GM23338 (cell line): Measurements from ENCODE around the gene L3MBTL4. TPM values are rescaled to one million over a fixed set of nuclear protein-coding genes. Genes with fewer than 3 reads are reported as not detected.

Source experiments
- ATAC-seq: fragments of 200-7000 bp; cut with Tn5 transposase; 3 replicates; pipeline ENCODE4 v1.9.1; 2020
- DNase-seq: peaks from one replicate; pipeline ENCODE4 v3.0.0-alpha.2; 2015; ENCODE audit warnings: low spot score
- H2AFZ ChIP-seq: fragments of 200-600 bp; sonication (generic); 2 replicates; pipeline ENCODE4 v1.8.0; 2016; ENCODE audit warnings: antibody characterized with exemption, mild to moderate bottlenecking, moderate library complexity
- H3F3A ChIP-seq: fragments of 200-600 bp; sonication (generic); replicated peaks from 2 replicates; pipeline ENCODE4 v1.8.0; 2017; ENCODE audit warnings: antibody characterized with exemption, mixed run types, low read depth
- H3K27ac ChIP-seq: fragments of 200-600 bp; sonication (generic); 2 replicates; pipeline ENCODE4 v1.6.1; 2016; ENCODE audit warnings: low read depth
- H3K27me3 ChIP-seq: fragments of 200-600 bp; sonication (generic); 2 replicates; pipeline ENCODE4 v1.8.0; 2016; ENCODE audit warnings: mild to moderate bottlenecking, mixed run types, moderate library complexity; ENCODE audit not compliant: insufficient read depth
- H3K36me3 ChIP-seq: fragments of 200-600 bp; sonication (generic); 2 replicates; pipeline ENCODE4 v1.8.0; 2016; ENCODE audit warnings: mild to moderate bottlenecking; ENCODE audit not compliant: insufficient read depth
- H3K4me1 ChIP-seq: fragments of 200-600 bp; sonication (generic); 2 replicates; pipeline ENCODE4 v1.8.0; 2016; ENCODE audit warnings: mild to moderate bottlenecking, moderate library complexity; ENCODE audit not compliant: insufficient read depth
- H3K4me2 ChIP-seq: fragments of 200-600 bp; sonication (generic); 2 replicates; pipeline ENCODE4 v1.7.1; 2017; ENCODE audit warnings: mixed run types
- H3K4me3 ChIP-seq: fragments of 200-600 bp; sonication (generic); 2 replicates; pipeline ENCODE4 v1.6.1; 2016; ENCODE audit warnings: mixed run types
- H3K79me2 ChIP-seq: fragments of 200-600 bp; sonication (generic); replicated peaks from 2 replicates; pipeline ENCODE4 v1.8.0; 2017; ENCODE audit warnings: mild to moderate bottlenecking; ENCODE audit not compliant: insufficient read depth
- H3K9me2 ChIP-seq: fragments of 200-600 bp; sonication (generic); 2 replicates; pipeline ENCODE4 v1.8.0; 2017; ENCODE audit not compliant: insufficient read depth
- H4K20me1 ChIP-seq: fragments of 200-600 bp; sonication (generic); replicated peaks from 2 replicates; pipeline ENCODE4 v1.8.0; 2017; ENCODE audit warnings: mild to moderate bottlenecking; ENCODE audit not compliant: insufficient read depth
- H3K27ac Mint-ChIP-seq: 2 replicates; pipeline ENCODE4 v1.8.0; 2020; ENCODE audit warnings: inconsistent platforms, mild to moderate bottlenecking, moderate library complexity, mixed read lengths
- H3K27me3 Mint-ChIP-seq: 3 replicates; pipeline ENCODE4 v1.8.0; 2022; ENCODE audit warnings: low read depth, mild to moderate bottlenecking, moderate library complexity, mixed read lengths, inconsistent platforms; ENCODE audit not compliant: insufficient read depth, poor library complexity
- H3K36me3 Mint-ChIP-seq: 3 replicates; pipeline ENCODE4 v1.8.0; 2021; ENCODE audit warnings: low read depth, mild to moderate bottlenecking, inconsistent platforms, moderate library complexity, mixed read lengths
- H3K4me1 Mint-ChIP-seq: 3 replicates; pipeline ENCODE4 v1.8.0; 2020; ENCODE audit warnings: mild to moderate bottlenecking, inconsistent platforms, mixed read lengths
- H3K4me3 Mint-ChIP-seq: 3 replicates; pipeline ENCODE4 v1.8.0; 2021; ENCODE audit warnings: moderate library complexity, mild to moderate bottlenecking, inconsistent platforms, mixed read lengths
- H3K9me3 Mint-ChIP-seq: 3 replicates; pipeline ENCODE4 v1.8.0; 2020; ENCODE audit warnings: moderate library complexity, mild to moderate bottlenecking, inconsistent platforms, mixed read lengths
- CREB1 ChIP-seq: fragments of 250-450 bp; sonication (Bioruptor Pico); IDR thresholded peaks from 2 replicates; pipeline ENCODE4 v1.5.0; 2020; ENCODE audit warnings: low read depth, mild to moderate bottlenecking, moderate library complexity
- ETS1 ChIP-seq: IDR thresholded peaks from 2 replicates; pipeline ENCODE4 v1.6.1; 2016; ENCODE audit warnings: antibody characterized with exemption
- EZH2 ChIP-seq: fragments of 200-600 bp; sonication (generic); IDR thresholded peaks from one replicate; pipeline ENCODE4 v1.8.0; 2017; ENCODE audit warnings: antibody characterized with exemption, mild to moderate bottlenecking, low read depth; ENCODE audit not compliant: unreplicated experiment
- EZH2phosphoT487 ChIP-seq: fragments of 200-600 bp; sonication (generic); IDR thresholded peaks from one replicate; pipeline ENCODE4 v1.8.1; 2018; ENCODE audit warnings: antibody characterized with exemption; ENCODE audit not compliant: unreplicated experiment
- JUNB ChIP-seq: IDR thresholded peaks from one replicate; pipeline ENCODE4 v1.6.1; 2016; ENCODE audit warnings: antibody characterized with exemption; ENCODE audit not compliant: unreplicated experiment
- NANOG ChIP-seq: IDR thresholded peaks from 2 replicates; pipeline ENCODE4 v1.6.1; 2016; ENCODE audit warnings: antibody characterized with exemption, borderline replicate concordance
- POLR2AphosphoS5 ChIP-seq: IDR thresholded peaks from 2 replicates; pipeline ENCODE4 v1.6.1; 2016; ENCODE audit warnings: antibody characterized with exemption, low read depth
- REST ChIP-seq: IDR thresholded peaks from one replicate; pipeline ENCODE4 v1.6.1; 2018; ENCODE audit warnings: antibody characterized with exemption; ENCODE audit not compliant: unreplicated experiment
- STAT1 ChIP-seq: IDR thresholded peaks from one replicate; pipeline ENCODE4 v1.6.1; 2016; ENCODE audit warnings: antibody characterized with exemption; ENCODE audit not compliant: unreplicated experiment
- ZNF114 ChIP-seq: fragments of 250-450 bp; sonication (Bioruptor Pico); IDR thresholded peaks from 2 replicates; pipeline ENCODE4 v1.5.0; 2020; ENCODE audit warnings: mild to moderate bottlenecking, moderate library complexity
- ZNF331 ChIP-seq: fragments of 250-450 bp; sonication (Bioruptor Pico); IDR thresholded peaks from 2 replicates; pipeline ENCODE4 v1.5.0; 2020; ENCODE audit warnings: low read depth, mild to moderate bottlenecking, moderate library complexity
- polyA plus RNA-seq: library from polyadenylated mRNA; unstranded; fragments of >200 nt; fragmentation: Nextera tagmentation; extraction: Ambion mirVana; gene quantifications from 2 replicates; pipeline ENCODE4 v1.2.1, GENCODE V29; 2016
- total RNA-seq: library from RNA; depleted of rRNA; stranded (reverse); fragments of >200 nt; shearing (Covaris generic); gene quantifications from 2 replicates; pipeline ENCODE4 v1.2.3, GENCODE V29; 2014
- TF ChIP-seq, protein P1 (sequence below): fragments of 250-450 bp; sonication (Bioruptor Pico); IDR thresholded peaks from 2 replicates; pipeline ENCODE4 v1.5.0; 2020; ENCODE audit warnings: mild to moderate bottlenecking, moderate library complexity
- TF ChIP-seq, protein P2 (sequence below), 2 experiments: fragments of 200-600 bp in 1 of 2; sonication (generic) in 1 of 2; conservative IDR thresholded peaks; 2 replicates each; pipeline versions ENCODE4 v1.5.1 to v1.6.1; 2016 to 2017; ENCODE audit warnings: antibody characterized with exemption in 2 of 2, low read depth in 2 of 2, mild to moderate bottlenecking in 2 of 2, moderate library complexity in 1 of 2

The L3MBTL4 gene
- total and polyA plus RNA-seq, 2 experiments from 2014 or later, result 0.48 to 2.8 TPM

- Histone ChIP-seq H3F3A (no peaks in the 10 kb centered on the region), H3K4me3 (no peak overlapping the region), H3K4me1 (no peaks in the 10 kb centered on the region), H3K27ac (no peak overlapping the region), H3K4me2 (no peak overlapping the region), H4K20me1 (no peaks in the 10 kb centered on the region), H3K79me2 (no peaks in the 10 kb centered on the region), H3K27me3 (no peaks in the 10 kb centered on the region), H3K9me2 (0 out of 2 replicates have a peak, but pooled peaks cover 4% of the 10 kb centered on the region), H3K36me3 (no peaks in the 10 kb centered on the region), H2AFZ (no peak overlapping the region)
- Mint-ChIP-seq H3K4me1 (peaks cover 23% of the 10 kb centered on the region), H3K27ac (no peak overlapping the region), H3K9me3 (no peaks in the 10 kb centered on the region), H3K36me3 (no peaks in the 10 kb centered on the region), H3K27me3 (peaks cover 10% of the 10 kb centered on the region), H3K4me3 (no peak overlapping the region)
- TF ChIP-seq JUNB, result no peak
- TF ChIP-seq EZH2phosphoT487, result no peak
- TF ChIP-seq REST, result no peak
- TF ChIP-seq, protein P1, sequence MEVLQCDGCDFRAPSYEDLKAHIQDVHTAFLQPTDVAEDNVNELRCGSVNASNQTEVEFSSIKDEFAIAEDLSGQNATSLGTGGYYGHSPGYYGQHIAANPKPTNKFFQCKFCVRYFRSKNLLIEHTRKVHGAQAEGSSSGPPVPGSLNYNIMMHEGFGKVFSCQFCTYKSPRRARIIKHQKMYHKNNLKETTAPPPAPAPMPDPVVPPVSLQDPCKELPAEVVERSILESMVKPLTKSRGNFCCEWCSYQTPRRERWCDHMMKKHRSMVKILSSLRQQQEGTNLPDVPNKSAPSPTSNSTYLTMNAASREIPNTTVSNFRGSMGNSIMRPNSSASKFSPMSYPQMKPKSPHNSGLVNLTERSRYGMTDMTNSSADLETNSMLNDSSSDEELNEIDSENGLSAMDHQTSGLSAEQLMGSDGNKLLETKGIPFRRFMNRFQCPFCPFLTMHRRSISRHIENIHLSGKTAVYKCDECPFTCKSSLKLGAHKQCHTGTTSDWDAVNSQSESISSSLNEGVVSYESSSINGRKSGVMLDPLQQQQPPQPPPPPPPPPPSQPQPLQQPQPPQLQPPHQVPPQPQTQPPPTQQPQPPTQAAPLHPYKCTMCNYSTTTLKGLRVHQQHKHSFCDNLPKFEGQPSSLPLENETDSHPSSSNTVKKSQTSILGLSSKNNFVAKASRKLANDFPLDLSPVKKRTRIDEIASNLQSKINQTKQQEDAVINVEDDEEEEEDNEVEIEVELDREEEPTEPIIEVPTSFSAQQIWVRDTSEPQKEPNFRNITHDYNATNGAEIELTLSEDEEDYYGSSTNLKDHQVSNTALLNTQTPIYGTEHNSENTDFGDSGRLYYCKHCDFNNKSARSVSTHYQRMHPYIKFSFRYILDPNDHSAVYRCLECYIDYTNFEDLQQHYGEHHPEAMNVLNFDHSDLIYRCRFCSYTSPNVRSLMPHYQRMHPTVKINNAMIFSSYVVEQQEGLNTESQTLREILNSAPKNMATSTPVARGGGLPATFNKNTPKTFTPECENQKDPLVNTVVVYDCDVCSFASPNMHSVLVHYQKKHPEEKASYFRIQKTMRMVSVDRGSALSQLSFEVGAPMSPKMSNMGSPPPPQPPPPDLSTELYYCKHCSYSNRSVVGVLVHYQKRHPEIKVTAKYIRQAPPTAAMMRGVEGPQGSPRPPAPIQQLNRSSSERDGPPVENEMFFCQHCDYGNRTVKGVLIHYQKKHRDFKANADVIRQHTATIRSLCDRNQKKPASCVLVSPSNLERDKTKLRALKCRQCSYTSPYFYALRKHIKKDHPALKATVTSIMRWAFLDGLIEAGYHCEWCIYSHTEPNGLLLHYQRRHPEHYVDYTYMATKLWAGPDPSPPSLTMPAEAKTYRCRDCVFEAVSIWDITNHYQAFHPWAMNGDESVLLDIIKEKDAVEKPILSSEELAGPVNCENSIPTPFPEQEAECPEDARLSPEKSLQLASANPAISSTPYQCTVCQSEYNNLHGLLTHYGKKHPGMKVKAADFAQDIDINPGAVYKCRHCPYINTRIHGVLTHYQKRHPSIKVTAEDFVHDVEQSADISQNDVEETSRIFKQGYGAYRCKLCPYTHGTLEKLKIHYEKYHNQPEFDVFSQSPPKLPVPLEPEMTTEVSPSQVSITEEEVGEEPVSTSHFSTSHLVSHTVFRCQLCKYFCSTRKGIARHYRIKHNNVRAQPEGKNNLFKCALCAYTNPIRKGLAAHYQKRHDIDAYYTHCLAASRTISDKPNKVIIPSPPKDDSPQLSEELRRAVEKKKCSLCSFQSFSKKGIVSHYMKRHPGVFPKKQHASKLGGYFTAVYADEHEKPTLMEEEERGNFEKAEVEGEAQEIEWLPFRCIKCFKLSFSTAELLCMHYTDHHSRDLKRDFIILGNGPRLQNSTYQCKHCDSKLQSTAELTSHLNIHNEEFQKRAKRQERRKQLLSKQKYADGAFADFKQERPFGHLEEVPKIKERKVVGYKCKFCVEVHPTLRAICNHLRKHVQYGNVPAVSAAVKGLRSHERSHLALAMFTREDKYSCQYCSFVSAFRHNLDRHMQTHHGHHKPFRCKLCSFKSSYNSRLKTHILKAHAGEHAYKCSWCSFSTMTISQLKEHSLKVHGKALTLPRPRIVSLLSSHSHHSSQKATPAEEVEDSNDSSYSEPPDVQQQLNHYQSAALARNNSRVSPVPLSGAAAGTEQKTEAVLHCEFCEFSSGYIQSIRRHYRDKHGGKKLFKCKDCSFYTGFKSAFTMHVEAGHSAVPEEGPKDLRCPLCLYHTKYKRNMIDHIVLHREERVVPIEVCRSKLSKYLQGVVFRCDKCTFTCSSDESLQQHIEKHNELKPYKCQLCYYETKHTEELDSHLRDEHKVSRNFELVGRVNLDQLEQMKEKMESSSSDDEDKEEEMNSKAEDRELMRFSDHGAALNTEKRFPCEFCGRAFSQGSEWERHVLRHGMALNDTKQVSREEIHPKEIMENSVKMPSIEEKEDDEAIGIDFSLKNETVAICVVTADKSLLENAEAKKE (CRISPR knock-in tag), result no peak
- no peak for TF ChIP-seq STAT1
- TF ChIP-seq NANOG, result no peak
- no peak for TF ChIP-seq ETS1
- TF ChIP-seq ZNF114, result no peak
- TF ChIP-seq CREB1 (CRISPR knock-in tag), result no peak
- TF ChIP-seq ZNF331 (CRISPR knock-in tag), result no peak
- no peak for TF ChIP-seq EZH2
- TF ChIP-seq, protein P2, sequence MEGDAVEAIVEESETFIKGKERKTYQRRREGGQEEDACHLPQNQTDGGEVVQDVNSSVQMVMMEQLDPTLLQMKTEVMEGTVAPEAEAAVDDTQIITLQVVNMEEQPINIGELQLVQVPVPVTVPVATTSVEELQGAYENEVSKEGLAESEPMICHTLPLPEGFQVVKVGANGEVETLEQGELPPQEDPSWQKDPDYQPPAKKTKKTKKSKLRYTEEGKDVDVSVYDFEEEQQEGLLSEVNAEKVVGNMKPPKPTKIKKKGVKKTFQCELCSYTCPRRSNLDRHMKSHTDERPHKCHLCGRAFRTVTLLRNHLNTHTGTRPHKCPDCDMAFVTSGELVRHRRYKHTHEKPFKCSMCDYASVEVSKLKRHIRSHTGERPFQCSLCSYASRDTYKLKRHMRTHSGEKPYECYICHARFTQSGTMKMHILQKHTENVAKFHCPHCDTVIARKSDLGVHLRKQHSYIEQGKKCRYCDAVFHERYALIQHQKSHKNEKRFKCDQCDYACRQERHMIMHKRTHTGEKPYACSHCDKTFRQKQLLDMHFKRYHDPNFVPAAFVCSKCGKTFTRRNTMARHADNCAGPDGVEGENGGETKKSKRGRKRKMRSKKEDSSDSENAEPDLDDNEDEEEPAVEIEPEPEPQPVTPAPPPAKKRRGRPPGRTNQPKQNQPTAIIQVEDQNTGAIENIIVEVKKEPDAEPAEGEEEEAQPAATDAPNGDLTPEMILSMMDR (conservative IDR thresholded peaks at IDR 0.05; ENCODE audit: low read depth in 2 of 2), result no peak
- no peak for TF ChIP-seq POLR2AphosphoS5
- DNase-seq (no peak), ATAC-seq (no peak)
Observed at GRCh38 chr18:5964108-5964507, 450.6 kb downstream of the L3MBTL4 start.
